GM18502 (cell line): ENCODE results near the gene HOXB13.
"Not testable (repeated sequence)": the region's sequence is repeated elsewhere in the genome, so short reads cannot be mapped to it uniquely, and the experiment has no call there.

Experiments used
- ATAC-seq: cut with Tn5 transposase; IDR thresholded peaks from one replicate; pipeline ENCODE4 v1.9.1; 2021; ENCODE audit warnings: mild to moderate bottlenecking; ENCODE audit not compliant: unreplicated experiment, poor library complexity

The HOXB13 gene

DNA sequence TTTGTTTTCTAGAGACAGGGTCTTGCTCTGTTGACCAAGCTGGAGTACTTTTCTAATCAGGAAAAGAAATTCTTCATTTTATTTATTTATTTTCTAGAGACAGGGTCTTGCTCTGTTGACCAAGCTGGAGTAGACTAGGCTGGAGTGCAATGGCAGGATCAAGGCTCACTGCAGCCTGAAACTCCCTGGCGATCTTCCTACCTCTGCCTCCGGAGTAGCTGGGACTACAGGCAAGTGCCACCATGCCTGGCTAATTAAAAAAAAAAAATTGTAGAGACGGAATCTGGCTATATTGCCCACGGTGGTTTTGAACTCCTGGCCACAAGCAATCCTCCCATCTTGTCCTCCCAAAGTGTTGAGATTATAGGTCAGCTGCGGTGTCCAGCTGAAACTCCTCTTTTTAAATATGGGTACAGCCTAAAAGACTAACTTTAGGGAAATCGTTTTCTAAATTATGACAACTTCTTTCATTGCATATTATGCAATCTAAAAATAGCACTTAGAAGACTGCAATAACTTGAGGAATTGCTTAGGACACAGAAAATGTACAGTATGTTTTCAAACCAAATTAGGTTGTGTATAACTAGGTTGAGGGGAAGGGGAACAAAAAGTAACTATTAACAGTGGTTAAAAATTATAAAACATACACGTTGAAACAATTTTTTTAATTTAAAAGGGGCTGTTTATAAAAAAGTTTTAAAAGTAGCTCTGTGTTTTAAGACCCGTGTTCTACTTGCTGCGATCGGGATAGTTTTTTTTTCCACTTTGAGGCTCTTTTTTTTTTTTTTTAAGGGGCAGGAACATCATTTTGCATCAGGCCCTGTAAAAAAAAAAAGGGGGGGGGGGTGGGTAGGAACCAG lies 11.0 kb downstream of the HOXB13 start:
- no peak for ATAC-seq

- not testable (repeated sequence) for ATAC-seq
Measured at GRCh38 chr17:48716549-48716948, 12.0 kb downstream of the HOXB13 start.

- ATAC-seq: no peak
Measured at GRCh38 chr17:48715496-48716399, 12.8 kb downstream of the HOXB13 start.

GRCh38 chr17:48711128-48711527 lies 17.4 kb downstream of the HOXB13 start:
- no peak for ATAC-seq

- ATAC-seq: no peak
Measured at GRCh38 chr17:48704361-48705248, 23.9 kb downstream of the HOXB13 start.

DNA sequence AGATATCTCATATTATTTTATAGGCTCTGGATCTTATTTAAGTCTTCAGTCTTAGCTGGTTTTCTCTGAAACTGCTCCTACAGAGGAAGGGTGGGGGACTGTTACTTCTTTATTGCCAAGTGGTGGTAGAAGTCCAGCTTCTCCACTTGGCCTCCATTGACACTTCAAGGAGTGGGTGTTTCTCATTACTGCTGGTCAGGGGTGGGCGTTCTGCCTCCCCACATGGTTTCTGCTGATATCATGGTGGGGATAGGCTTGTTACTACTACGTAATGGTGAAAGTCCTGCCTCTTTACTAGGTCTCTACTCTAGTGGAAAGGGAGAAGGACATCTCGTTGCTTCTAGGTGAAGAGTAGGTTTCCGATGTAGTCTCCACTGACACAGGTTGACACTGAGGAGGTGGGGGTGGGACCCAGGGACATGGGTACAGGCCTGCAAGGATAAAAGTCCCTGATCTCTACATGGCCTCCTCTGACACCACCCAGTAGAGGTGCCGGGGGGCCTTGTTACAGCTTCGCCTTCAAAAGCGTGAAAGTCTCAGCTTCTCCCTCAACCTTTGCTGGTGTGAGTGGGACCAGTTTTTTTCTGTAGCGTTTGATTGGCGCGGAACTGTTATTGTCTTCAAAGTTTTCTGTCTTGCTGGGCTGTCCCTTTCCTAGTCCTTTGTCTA lies 26.6 kb downstream of the HOXB13 start:
- no peak for ATAC-seq

GRCh38 chr17:48693178-48693577 lies 35.4 kb downstream of the HOXB13 start:
- ATAC-seq: no peak

- no peak for ATAC-seq
Measured at GRCh38 chr17:48692049-48692448, 36.5 kb downstream of the HOXB13 start.

- no peak for ATAC-seq
Measured at GRCh38 chr17:48690655-48691054, 37.9 kb downstream of the HOXB13 start.

DNA sequence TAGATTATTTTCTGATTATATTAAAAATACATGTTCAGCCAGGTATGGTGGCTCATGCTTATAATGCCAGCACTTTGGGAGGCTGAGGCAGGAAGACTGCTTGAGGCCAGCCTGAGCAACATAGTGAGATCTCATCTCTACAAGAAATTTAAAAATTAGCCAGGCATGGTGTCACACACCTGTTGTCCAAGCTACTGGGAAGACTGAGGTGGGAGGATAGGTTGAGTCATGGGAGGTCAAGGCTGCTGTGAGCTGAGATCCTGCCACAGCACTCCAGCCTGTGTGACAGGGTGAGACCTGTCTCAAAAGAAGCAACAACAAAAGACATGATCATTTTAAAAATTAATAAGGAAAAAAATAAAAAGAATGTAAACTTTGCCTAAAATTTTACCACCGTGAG lies 46.9 kb downstream of the HOXB13 start:
- no peak for ATAC-seq

GRCh38 chr17:48679385-48680096 lies 49.0 kb downstream of the HOXB13 start:
- ATAC-seq: no peak

DNA sequence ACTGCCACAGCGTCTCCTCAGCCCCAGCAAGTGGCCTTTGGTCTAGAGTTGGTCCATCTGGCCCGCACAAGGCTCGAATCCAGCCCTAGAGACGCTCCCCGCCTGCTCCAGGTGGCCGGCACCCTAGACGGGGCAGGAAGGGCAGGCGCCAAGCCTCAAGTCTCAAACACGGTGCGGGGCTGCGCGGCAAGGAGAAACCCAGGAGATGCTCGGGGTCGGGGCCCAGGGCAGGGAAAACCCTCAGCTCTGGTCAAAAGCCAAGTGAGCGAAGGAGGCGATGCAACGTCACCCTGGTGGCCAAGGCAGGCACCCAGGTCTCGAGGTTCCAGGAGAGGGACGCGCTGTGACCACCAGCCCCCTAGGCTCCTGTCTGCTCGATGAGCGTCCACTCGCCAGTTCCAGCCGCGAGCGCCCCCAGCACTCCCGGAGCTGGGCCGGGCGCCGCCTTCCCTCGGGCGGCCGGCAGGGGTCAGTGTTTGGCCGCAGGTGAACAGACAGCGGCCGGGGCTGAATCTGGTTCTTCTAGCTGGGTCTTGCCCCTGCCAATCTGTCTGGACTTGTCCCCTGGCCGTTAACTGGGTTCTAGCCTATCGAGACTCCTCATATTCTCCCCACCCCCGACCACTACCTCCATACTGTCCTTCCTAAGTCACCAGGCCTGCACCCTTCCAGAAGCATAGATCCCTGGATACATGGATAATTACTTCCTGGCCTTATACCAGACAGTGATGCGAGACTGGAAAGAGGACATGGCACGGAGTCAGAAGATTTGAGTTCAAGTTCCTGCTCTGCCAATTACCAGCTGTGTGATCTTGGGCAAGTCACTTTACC lies 50.2 kb downstream of the HOXB13 start:
- ATAC-seq: no peak

GRCh38 chr17:48676963-48677558 lies 51.5 kb downstream of the HOXB13 start:
- ATAC-seq: no peak
